Thoracic aorta (tissue), 2 donors: ENCODE results near the gene CHD9. TPM values are rescaled to one million over a fixed set of nuclear protein-coding genes. Genes with fewer than 3 reads are reported as not detected.

ENCODE experiments used
- ATAC-seq: fragments of 150-250 bp; one replicate; pipeline ENCODE4 v1.8.0; 2017; ENCODE audit warnings: low read depth; ENCODE audit not compliant: insufficient number of reproducible peaks, low FRiP score
- DNase-seq: peaks from one replicate; pipeline ENCODE4 v3.0.0-alpha.2; 2020; ENCODE audit warnings: low spot score
- H3K27ac ChIP-seq, 2 donors: fragments of 200-600 bp; sonication (generic); 1 replicate in 1 of 2; 2 replicates in 1 of 2; pipeline ENCODE4 v1.5.1; 2016; ENCODE audit warnings: mild to moderate bottlenecking in 2 of 2, moderate library complexity in 2 of 2
- H3K27me3 ChIP-seq: fragments of 200-600 bp; sonication (generic); replicated peaks from 2 replicates; pipeline ENCODE4 v1.6.0; 2016; ENCODE audit warnings: mild to moderate bottlenecking; ENCODE audit not compliant: insufficient read depth
- H3K36me3 ChIP-seq: fragments of 200-600 bp; sonication (generic); one replicate; pipeline ENCODE4 v1.5.1; 2016
- H3K4me1 ChIP-seq, 2 donors: fragments of 200-600 bp; sonication (generic); 1 replicate in 1 of 2; 2 replicates in 1 of 2; pipeline versions ENCODE4 v1.5.1 to v1.6.0; 2016; ENCODE audit warnings: low read depth in 2 of 2, mild to moderate bottlenecking in 1 of 2; ENCODE audit not compliant: control insufficient read depth in 1 of 2
- H3K4me3 ChIP-seq: fragments of 200-600 bp; sonication (generic); 2 replicates; pipeline ENCODE4 v1.5.1; 2016; ENCODE audit warnings: mild to moderate bottlenecking
- H3K9me3 ChIP-seq: fragments of 200-600 bp; sonication (generic); 2 replicates; pipeline ENCODE4 v1.5.1; 2016
- total RNA-seq, 2 donors: library from RNA; depleted of rRNA; stranded (reverse); fragments of >200 nt; gene quantifications; one replicate each; pipeline versions ENCODE4 v1.1.0 to v1.2.3, GENCODE V29; 2016
- TF ChIP-seq, protein P1 (sequence below): fragments of 200-600 bp; sonication (generic); IDR thresholded peaks from one replicate; pipeline ENCODE4 v1.5.1; 2019; ENCODE audit warnings: antibody characterized with exemption

Gene CHD9
- total RNA-seq, 2 donors from 2014 or later: 71.3 to 152 TPM

DNA sequence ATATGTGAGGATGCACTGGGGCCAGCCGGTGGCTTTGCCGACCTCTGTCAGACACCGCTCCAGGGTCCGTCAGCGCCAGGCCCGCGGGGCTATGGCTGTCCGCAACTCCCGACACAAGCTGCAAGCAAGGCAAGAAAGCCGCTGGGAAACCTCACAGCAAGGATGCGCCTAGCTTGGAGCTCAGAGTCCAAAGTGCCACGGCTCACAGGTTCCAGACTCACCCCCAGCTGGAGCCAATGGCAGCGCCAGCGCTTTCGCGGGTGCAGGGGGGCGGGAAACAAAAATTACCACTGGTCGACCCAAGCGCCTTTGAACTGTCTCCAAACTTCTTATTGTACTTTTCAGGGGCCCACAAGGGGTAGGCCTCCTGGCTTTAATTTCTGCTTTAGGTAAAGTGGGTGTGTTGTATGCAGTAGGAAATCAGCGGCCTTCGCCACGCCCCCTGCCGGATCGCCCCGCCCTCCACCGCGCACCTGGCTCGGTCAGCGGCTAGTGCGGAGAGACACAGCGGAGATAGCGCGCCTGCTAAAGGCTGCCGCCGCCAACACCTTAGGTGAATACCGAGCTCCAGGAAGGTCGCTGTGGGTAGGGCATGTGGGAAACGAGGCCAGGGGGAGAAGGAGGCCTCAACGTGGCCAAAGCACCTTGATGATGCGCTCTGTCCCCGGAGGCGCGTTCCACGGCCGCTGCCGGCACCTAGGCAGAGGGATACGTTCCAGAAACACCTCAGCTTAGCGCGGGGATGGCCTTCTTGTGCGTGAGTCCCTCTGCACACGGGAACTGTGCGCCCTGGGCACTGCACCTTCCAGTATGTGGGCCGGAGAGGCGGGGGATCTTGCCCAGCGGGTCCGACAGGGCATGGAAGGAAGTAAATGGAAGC is 318.4 kb downstream of the CHD9 start:
- H3K4me3 ChIP-seq: peak overlapping the region; percentile 31
- no peak for ATAC-seq
- H3K27me3 ChIP-seq: no peaks in the 10 kb centered on the region
- TF ChIP-seq, protein P1, sequence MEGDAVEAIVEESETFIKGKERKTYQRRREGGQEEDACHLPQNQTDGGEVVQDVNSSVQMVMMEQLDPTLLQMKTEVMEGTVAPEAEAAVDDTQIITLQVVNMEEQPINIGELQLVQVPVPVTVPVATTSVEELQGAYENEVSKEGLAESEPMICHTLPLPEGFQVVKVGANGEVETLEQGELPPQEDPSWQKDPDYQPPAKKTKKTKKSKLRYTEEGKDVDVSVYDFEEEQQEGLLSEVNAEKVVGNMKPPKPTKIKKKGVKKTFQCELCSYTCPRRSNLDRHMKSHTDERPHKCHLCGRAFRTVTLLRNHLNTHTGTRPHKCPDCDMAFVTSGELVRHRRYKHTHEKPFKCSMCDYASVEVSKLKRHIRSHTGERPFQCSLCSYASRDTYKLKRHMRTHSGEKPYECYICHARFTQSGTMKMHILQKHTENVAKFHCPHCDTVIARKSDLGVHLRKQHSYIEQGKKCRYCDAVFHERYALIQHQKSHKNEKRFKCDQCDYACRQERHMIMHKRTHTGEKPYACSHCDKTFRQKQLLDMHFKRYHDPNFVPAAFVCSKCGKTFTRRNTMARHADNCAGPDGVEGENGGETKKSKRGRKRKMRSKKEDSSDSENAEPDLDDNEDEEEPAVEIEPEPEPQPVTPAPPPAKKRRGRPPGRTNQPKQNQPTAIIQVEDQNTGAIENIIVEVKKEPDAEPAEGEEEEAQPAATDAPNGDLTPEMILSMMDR: no peak
- DNase-seq: no peak
- H3K36me3 ChIP-seq: no peaks in the 10 kb centered on the region
- H3K27ac ChIP-seq: no peak overlapping the region
- no peaks in the 10 kb centered on the region for H3K4me1 ChIP-seq
- H3K9me3 ChIP-seq: no peaks in the 10 kb centered on the region

DNA sequence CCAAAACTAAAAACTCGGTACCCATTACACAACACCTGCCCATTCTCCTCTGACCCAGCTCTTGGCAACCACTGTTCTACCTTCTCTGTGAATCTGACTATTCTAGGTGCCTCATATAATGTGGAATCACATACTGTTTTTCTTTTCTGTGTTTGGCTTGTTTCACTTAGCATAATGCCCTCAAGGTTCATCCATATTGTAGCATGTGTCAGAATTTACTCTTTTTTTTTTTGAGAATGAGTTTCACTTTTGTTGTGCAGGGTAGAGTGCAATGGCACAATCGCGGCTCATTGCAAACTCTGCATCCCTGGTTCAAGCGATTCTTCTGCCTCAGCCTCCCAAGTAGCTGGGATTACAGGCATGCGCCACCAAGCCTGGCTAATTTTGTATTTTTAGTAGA is 320.0 kb downstream of the CHD9 start:
- H3K4me3 ChIP-seq: no peak overlapping the region
- no peaks in the 10 kb centered on the region for H3K9me3 ChIP-seq
- no peak for ATAC-seq
- no peak overlapping the region for H3K27ac ChIP-seq
- no peak for DNase-seq
- H3K4me1 ChIP-seq: no peaks in the 10 kb centered on the region
- no peaks in the 10 kb centered on the region for H3K27me3 ChIP-seq
- H3K36me3 ChIP-seq: no peaks in the 10 kb centered on the region
- TF ChIP-seq, protein P1: no peak

DNA sequence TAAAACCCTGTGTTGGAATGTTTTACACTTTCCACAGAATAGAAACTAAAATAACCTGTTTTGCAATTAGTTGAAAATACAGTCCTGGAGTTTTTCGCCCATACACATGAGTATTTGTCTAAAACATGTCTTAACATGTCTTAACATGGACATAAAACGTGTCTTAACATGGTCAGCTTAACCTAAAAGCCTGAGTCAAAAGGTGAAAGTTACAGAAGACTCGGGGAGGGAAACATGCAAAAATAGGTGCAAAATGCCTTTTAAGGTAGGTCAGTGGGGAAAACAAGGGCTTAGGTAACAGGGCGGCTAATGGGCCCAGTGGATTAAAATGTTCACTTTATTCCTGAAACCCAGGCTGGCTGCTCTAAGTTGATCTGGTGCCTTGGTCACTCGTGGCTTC is 323.3 kb downstream of the CHD9 start:
- no peaks in the 10 kb centered on the region for H3K36me3 ChIP-seq
- H3K27ac ChIP-seq: no peak overlapping the region
- TF ChIP-seq, protein P1: no peak
- no peaks in the 10 kb centered on the region for H3K27me3 ChIP-seq
- no peak for ATAC-seq
- DNase-seq: no peak
- no peaks in the 10 kb centered on the region for H3K9me3 ChIP-seq
- no peaks in the 10 kb centered on the region for H3K4me1 ChIP-seq
- H3K4me3 ChIP-seq: no peak overlapping the region

Other genes with a start within 250 kb of the CHD9 start
- gene CHD9NB, start 2.1 kb upstream of the CHD9 start, total RNA-seq: 1 to 10 TPM in 1 of 2 donors, under 1 TPM in 1; 0.85 to 2.3 TPM